Measurements from ENCODE around the gene ZRANB2.

- TF ChIP-seq ZNF140 (tag by site-specific recombination; IDR thresholded peaks at IDR 0.05) = no peak
- TF ChIP-seq KLF1 (tag by site-specific recombination; IDR thresholded peaks at IDR 0.05) = no peak
- TF ChIP-seq ZNF16 (tag by site-specific recombination; IDR thresholded peaks at IDR 0.05; ENCODE audit: low read depth) = no peak
- no peak for TF ChIP-seq ZNF830 (tag by site-specific recombination; IDR thresholded peaks at IDR 0.05; ENCODE audit: low read depth)
- TF ChIP-seq ZNF785 (tag by site-specific recombination; IDR thresholded peaks at IDR 0.05) = no peak
- no peak for TF ChIP-seq CTCF (tag by site-specific recombination; IDR thresholded peaks at IDR 0.05)
- TF ChIP-seq ZNF138 (tag by site-specific recombination; IDR thresholded peaks at IDR 0.05; ENCODE audit: borderline replicate concordance) = no peak
These were observed 27.7 kb downstream of the ZRANB2 start for GRCh38 chr1:71053146-71053545.
